ENCODE data around the gene ARID1B.
"Not testable (repeated sequence)": the region's sequence is repeated elsewhere in the genome, so short reads cannot be mapped to it uniquely, and the experiment has no call there.

ARID1B gene

GRCh38 chr6:156940221-156940620 is 163.0 kb downstream of the ARID1B start:
- DNase-seq (ENCODE audit: low read depth): no peak

- DNase-seq (ENCODE audit: low read depth): no peak
These were observed 165.1 kb downstream of the ARID1B start for GRCh38 chr6:156942266-156942665.

GRCh38 chr6:156943166-156943565 is 166.0 kb downstream of the ARID1B start:
- no peak for DNase-seq (ENCODE audit: low read depth)

GRCh38 chr6:156943816-156944215 is 166.6 kb downstream of the ARID1B start:
- no peak for DNase-seq (ENCODE audit: low read depth)

GRCh38 chr6:156944412-156944811 is 167.2 kb downstream of the ARID1B start:
- no peak for DNase-seq (ENCODE audit: low read depth)

- not testable (repeated sequence) for DNase-seq (ENCODE audit: low read depth)
These were observed 168.6 kb downstream of the ARID1B start for GRCh38 chr6:156945789-156946172.

- no peak for DNase-seq (ENCODE audit: low read depth)
These were observed 169.3 kb downstream of the ARID1B start for GRCh38 chr6:156946370-156946936.

GRCh38 chr6:156948277-156948676 is 171.1 kb downstream of the ARID1B start:
- DNase-seq (ENCODE audit: low read depth): no peak

- DNase-seq (ENCODE audit: low read depth): no peak
These were observed 171.6 kb downstream of the ARID1B start for GRCh38 chr6:156948807-156949206.

- no peak for DNase-seq (ENCODE audit: low read depth)
These were observed 172.2 kb downstream of the ARID1B start for GRCh38 chr6:156949376-156949775.

GRCh38 chr6:156950084-156950483 is 172.9 kb downstream of the ARID1B start:
- no peak for DNase-seq (ENCODE audit: low read depth)

GRCh38 chr6:156950531-156950930 is 173.4 kb downstream of the ARID1B start:
- no peak for DNase-seq (ENCODE audit: low read depth)

- no peak for DNase-seq (ENCODE audit: low read depth)
These were observed 175.2 kb downstream of the ARID1B start for GRCh38 chr6:156952401-156952800.

GRCh38 chr6:156953127-156953478 is 175.9 kb downstream of the ARID1B start:
- no peak for DNase-seq (ENCODE audit: low read depth)

GRCh38 chr6:156953479-156954146 is 176.4 kb downstream of the ARID1B start:
- DNase-seq (ENCODE audit: low read depth): no peak

GRCh38 chr6:156954191-156954590 is 177.0 kb downstream of the ARID1B start:
- no peak for DNase-seq (ENCODE audit: low read depth)

GRCh38 chr6:156954816-156955215 is 177.6 kb downstream of the ARID1B start:
- DNase-seq (ENCODE audit: low read depth): no peak

GRCh38 chr6:156955494-156956183 is 178.5 kb downstream of the ARID1B start:
- DNase-seq (ENCODE audit: low read depth): no peak

- DNase-seq (ENCODE audit: low read depth): no peak
These were observed 179.1 kb downstream of the ARID1B start for GRCh38 chr6:156956286-156956685.

- no peak for DNase-seq (ENCODE audit: low read depth)
These were observed 180.9 kb downstream of the ARID1B start for GRCh38 chr6:156957931-156958547.

- no peak for DNase-seq (ENCODE audit: low read depth)
These were observed 183.3 kb downstream of the ARID1B start for GRCh38 chr6:156960525-156960924.

GRCh38 chr6:156961282-156961892 is 184.2 kb downstream of the ARID1B start:
- no peak for DNase-seq (ENCODE audit: low read depth)

Data from stimulated activated CD8-positive, alpha-beta memory T cell treated with anti-CD3 and anti-CD28 coated beads, Interleukin-4, amount 100 ng/mL, for 24 hours (primary cell).